GM21528 (cell line): ENCODE data around the gene VPS4B.
"Not testable (repeated sequence)": the region's sequence is repeated elsewhere in the genome, so short reads cannot be mapped to it uniquely, and the experiment has no call there.

ENCODE experiments used
- ATAC-seq: cut with Tn5 transposase; IDR thresholded peaks from one replicate; pipeline ENCODE4 v1.9.1; 2021; ENCODE audit warnings: mild to moderate bottlenecking, moderate library complexity; ENCODE audit not compliant: unreplicated experiment, low FRiP score

VPS4B gene

GRCh38 chr18:63374540-63374939 is 47.7 kb downstream of the VPS4B start:
- ATAC-seq, result no peak

GRCh38 chr18:63373161-63373560 is 49.1 kb downstream of the VPS4B start:
- no peak for ATAC-seq

- no peak for ATAC-seq
Measured at GRCh38 chr18:63368611-63369010, 53.7 kb downstream of the VPS4B start.

- peak; percentile 90 for ATAC-seq
Measured at GRCh38 chr18:63367053-63367953, 55.0 kb downstream of the VPS4B start, which contains the start of gene KDSR. TSS of gene KDSR (minus strand) at chr18:63367206. CDS start at chr18:63367118, 88 bp downstream.

- ATAC-seq, result peak; percentile 51
Measured at GRCh38 chr18:63366213-63367052, 55.8 kb downstream of the VPS4B start.

- no peak for ATAC-seq
Measured at GRCh38 chr18:63365876-63366212, 56.4 kb downstream of the VPS4B start.

- ATAC-seq, result no peak
Measured at GRCh38 chr18:63363951-63364350, 58.3 kb downstream of the VPS4B start.

GRCh38 chr18:63363420-63363819 is 58.9 kb downstream of the VPS4B start:
- ATAC-seq, result not testable (repeated sequence)

GRCh38 chr18:63356272-63356896 is 65.9 kb downstream of the VPS4B start:
- ATAC-seq, result no peak

GRCh38 chr18:63350230-63350629 is 72.0 kb downstream of the VPS4B start:
- ATAC-seq, result no peak

- peak; percentile 66 for ATAC-seq
Measured at GRCh38 chr18:63348508-63349136, 73.7 kb downstream of the VPS4B start.

- no peak for ATAC-seq
Measured at GRCh38 chr18:63346480-63347183, 75.6 kb downstream of the VPS4B start.

- no peak for ATAC-seq
Measured at GRCh38 chr18:63346031-63346430, 76.2 kb downstream of the VPS4B start.

GRCh38 chr18:63344918-63345317 is 77.4 kb downstream of the VPS4B start:
- ATAC-seq, result no peak

- no peak for ATAC-seq
Measured at GRCh38 chr18:63344263-63344662, 78.0 kb downstream of the VPS4B start.

GRCh38 chr18:63342206-63342605 is 80.1 kb downstream of the VPS4B start:
- no peak for ATAC-seq

GRCh38 chr18:63339920-63340484 is 82.3 kb downstream of the VPS4B start:
- ATAC-seq, result no peak
